ENCODE results near the gene GIGYF2.

- no peak for TF ChIP-seq CTCF (conservative IDR thresholded peaks at IDR 0.05; ENCODE audit: low read length)
- no peak for TF ChIP-seq EZH2phosphoT487 (IDR thresholded peaks at IDR 0.05; ENCODE audit: borderline replicate concordance, low read depth, low read length)
These were observed 31.7 kb downstream of the GIGYF2 start for GRCh38 chr2:232728785-232729184.
